Measurements from ENCODE around the gene P2RX6.

- no peak for TF ChIP-seq CTCF (IDR thresholded peaks at IDR 0.05; ENCODE audit: insufficient read depth, low read depth, low read length)
- no peak for TF ChIP-seq EZH2 (IDR thresholded peaks at IDR 0.05; ENCODE audit: insufficient read depth, low read length)
Observed at GRCh38 chr22:21014202-21014725, 701 bp upstream of the P2RX6 start.

All from astrocyte (in vitro differentiated cells and primary cell).